MCF 10A (cell line): Measurements from ENCODE around the gene MTG1. TPM values are rescaled to one million over a fixed set of nuclear protein-coding genes. Genes with fewer than 3 reads are reported as not detected.
"Not testable (repeated sequence)": the region's sequence is repeated elsewhere in the genome, so short reads cannot be mapped to it uniquely, and the experiment has no call there.

Source experiments
- BruUV-seq: library from RNA; stranded (reverse); fragments of 400-500 nt; replicated peaks from 2 replicates; lab custom pipeline; 2021; lab: Mats Ljungman, UMichigan
- CTCF ChIA-PET: fragments of 300-600 bp; sonication (Branson Sonifier 250); formaldehyde crosslinking; extraction: SDS; loops from one replicate; lab custom pipeline; 2021; ENCODE audit warnings: antibody characterized with exemption, inconsistent platforms; lab: Yijun Ruan, JAX
- POLR2A ChIA-PET: fragments of 300-600, 350-650 bp; sonication (Branson Sonifier 250); formaldehyde crosslinking; extraction: SDS; loops from one replicate; lab custom pipeline; 2020; ENCODE audit warnings: antibody characterized with exemption, inconsistent platforms; lab: Yijun Ruan, JAX
- DNase-seq: peaks from one replicate; pipeline ENCODE4 v3.0.0-alpha.2; 2018; ENCODE audit not compliant: unreplicated experiment
- H3K27ac Mint-ChIP-seq: one replicate; pipeline ENCODE4 v1.8.0; 2022; ENCODE audit warnings: mild to moderate bottlenecking, low read depth, mixed read lengths; ENCODE audit not compliant: unreplicated experiment
- H3K27me3 Mint-ChIP-seq: one replicate; pipeline ENCODE4 v1.8.0; 2022; ENCODE audit warnings: mixed read lengths; ENCODE audit not compliant: insufficient read depth, unreplicated experiment
- H3K36me3 Mint-ChIP-seq: one replicate; pipeline ENCODE4 v1.8.0; 2022; ENCODE audit warnings: mild to moderate bottlenecking, moderate library complexity, mixed read lengths; ENCODE audit not compliant: insufficient read depth, unreplicated experiment
- H3K4me1 Mint-ChIP-seq: one replicate; pipeline ENCODE4 v1.8.0; 2022; ENCODE audit warnings: mixed read lengths; ENCODE audit not compliant: insufficient read depth, unreplicated experiment
- H3K4me3 Mint-ChIP-seq: one replicate; pipeline ENCODE4 v1.8.0; 2022; ENCODE audit warnings: mild to moderate bottlenecking, moderate library complexity, mixed read lengths; ENCODE audit not compliant: unreplicated experiment
- H3K9me3 Mint-ChIP-seq: one replicate; pipeline ENCODE4 v1.8.0; 2022; ENCODE audit warnings: mixed read lengths; ENCODE audit not compliant: unreplicated experiment
- CTCF ChIP-seq: fragments of 200-600 bp; IDR thresholded peaks from one replicate; pipeline ENCODE4 v1.8.0; 2022; ENCODE audit warnings: antibody characterized with exemption, mild to moderate bottlenecking; ENCODE audit not compliant: unreplicated experiment
- intact Hi-C: fragments of 100-400 bp; cut with micrococcal nuclease; formaldehyde crosslinking; loops from 2 replicates; pipeline ENCODE4 v1.14.1; 2022
- total RNA-seq: library from RNA; stranded (reverse); gene quantifications from 2 replicates; pipeline ENCODE4 v1.2.3, GENCODE V29; 2022

The MTG1 gene
- total RNA-seq, 1 experiment from 2014 or later: 71.6 TPM

DNA sequence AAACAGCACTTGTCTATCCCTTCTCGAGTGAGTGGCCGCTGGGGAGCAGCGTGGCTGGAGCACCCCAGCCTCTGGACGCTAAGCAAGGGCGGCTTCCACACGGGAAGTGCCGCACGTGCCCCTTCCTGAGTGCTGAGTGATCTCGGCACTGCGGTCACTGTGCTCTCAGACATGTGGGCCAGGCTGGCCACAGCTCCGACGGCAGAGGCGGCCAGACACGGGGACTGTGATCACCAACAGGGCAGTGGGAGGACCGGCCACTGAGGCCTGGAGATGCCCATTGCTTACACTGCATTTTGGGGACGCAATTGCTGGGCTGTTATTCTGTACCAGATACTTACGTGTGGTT lies 27.9 kb upstream of the MTG1 start:
- intact Hi-C loops: no loop called here
- CTCF ChIA-PET: interaction anchor here (2.1 kb wide), 1 partner anchor 36 kb away, joined by 5 read pairs; no protein-coding TSS in a partner anchor
- H3K9me3 Mint-ChIP-seq: no peaks in the 10 kb centered on the region
- POLR2A ChIA-PET: no interaction called here
- no peaks in the 10 kb centered on the region for H3K4me1 Mint-ChIP-seq
- H3K27me3 Mint-ChIP-seq: no peaks in the 10 kb centered on the region
- TF ChIP-seq CTCF: no peak
- DNase-seq: no peak
- peaks cover 58% of the 10 kb centered on the region for H3K36me3 Mint-ChIP-seq
- no peak overlapping the region for H3K27ac Mint-ChIP-seq
- no peak overlapping the region for H3K4me3 Mint-ChIP-seq
- BruUV-seq: no TSS peak

DNA sequence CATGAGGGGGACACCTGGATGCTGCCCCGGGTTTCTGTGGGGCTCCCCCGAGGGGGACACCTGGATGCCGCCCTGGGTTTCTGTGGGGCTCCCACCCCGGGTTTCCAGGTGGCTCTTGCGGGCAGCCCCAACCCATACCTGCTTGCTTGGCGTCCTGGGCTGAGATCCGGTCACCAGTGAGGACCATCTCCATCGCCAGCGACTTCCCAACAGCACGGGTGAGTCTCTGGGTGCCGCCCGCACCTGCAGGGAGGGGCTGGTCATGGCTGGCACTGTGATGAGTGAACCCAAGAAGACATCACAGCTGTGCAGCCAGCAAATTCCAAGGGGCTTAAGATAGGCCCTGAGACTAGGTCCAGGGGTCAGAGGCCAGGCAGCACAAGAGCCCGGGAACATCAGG lies 27.2 kb upstream of the MTG1 start:
- Mint-ChIP-seq H3K9me3 (no peaks in the 10 kb centered on the region), H3K27me3 (no peaks in the 10 kb centered on the region), H3K36me3 (peaks cover 56% of the 10 kb centered on the region), H3K4me3 (no peak overlapping the region), H3K4me1 (no peaks in the 10 kb centered on the region), H3K27ac (no peak overlapping the region)
- DNase-seq: no peak
- intact Hi-C loops: no loop called here
- CTCF ChIA-PET: interaction anchor here (0.5 to 2.1 kb wide), 2 partner anchors 37 to 313 kb away, joined by 4 to 5 read pairs; no protein-coding TSS in a partner anchor
- no peak for TF ChIP-seq CTCF
- POLR2A ChIA-PET: no interaction called here
- BruUV-seq: no TSS peak

DNA sequence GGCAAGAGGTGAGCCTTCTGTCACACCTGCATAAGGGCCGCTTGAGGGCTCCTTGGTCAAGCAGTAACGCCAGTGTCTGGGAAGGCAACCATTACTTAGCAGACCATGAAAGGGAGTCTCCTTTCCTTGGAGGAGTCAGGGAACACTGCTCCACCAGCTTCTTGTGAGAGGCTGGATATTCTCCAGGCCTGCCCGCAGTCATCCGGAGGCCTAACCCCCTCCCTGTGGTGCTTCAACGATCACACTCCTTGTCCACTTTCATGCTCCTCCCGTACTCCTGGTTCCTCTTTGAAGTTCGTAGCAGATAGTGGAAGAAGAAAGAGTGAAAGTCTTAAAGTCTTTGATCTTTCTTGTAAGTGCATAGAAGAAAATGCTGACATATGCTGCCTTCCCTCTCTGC lies 26.5 kb upstream of the MTG1 start:
- H3K4me1 Mint-ChIP-seq, BruUV-seq, H3K4me3 Mint-ChIP-seq, H3K27ac Mint-ChIP-seq, H3K27me3 Mint-ChIP-seq, DNase-seq, intact Hi-C loops, H3K9me3 Mint-ChIP-seq: not testable (repeated sequence)
- H3K36me3 Mint-ChIP-seq: peaks cover 51% of the 10 kb centered on the region
- ChIA-PET CTCF (interaction anchor here (2.1 kb wide), 1 partner anchor 38 kb away, joined by 5 read pairs; no protein-coding TSS in a partner anchor), POLR2A (interaction anchor here (0.6 to 1.1 kb wide), 2 partner anchors 58 to 185 kb away, joined by 3 read pairs; no protein-coding TSS in a partner anchor)

GRCh38 chr10:133368153-133368552 lies 25.8 kb upstream of the MTG1 start:
- no peak for TF ChIP-seq CTCF
- Mint-ChIP-seq H3K27ac (no peak overlapping the region), H3K4me1 (peaks cover 5% of the 10 kb centered on the region), H3K9me3 (no peaks in the 10 kb centered on the region), H3K27me3 (no peaks in the 10 kb centered on the region), H3K36me3 (peaks cover 55% of the 10 kb centered on the region), H3K4me3 (no peak overlapping the region)
- intact Hi-C loops: no loop called here
- DNase-seq: no peak
- ChIA-PET CTCF (interaction anchor here (1.2 to 1.6 kb wide), 2 partner anchors 38 to 61 kb away, joined by 6 to 9 read pairs; no protein-coding TSS in a partner anchor), POLR2A (interaction anchor here (0.6 to 1.1 kb wide), 2 partner anchors 59 to 186 kb away, joined by 3 read pairs; no protein-coding TSS in a partner anchor)
- BruUV-seq: no TSS peak
